Measurements from ENCODE around the gene SH3BP5L.
"Not testable (repeated sequence)": the region's sequence is repeated elsewhere in the genome, so short reads cannot be mapped to it uniquely, and the experiment has no call there.

SH3BP5L gene

DNA sequence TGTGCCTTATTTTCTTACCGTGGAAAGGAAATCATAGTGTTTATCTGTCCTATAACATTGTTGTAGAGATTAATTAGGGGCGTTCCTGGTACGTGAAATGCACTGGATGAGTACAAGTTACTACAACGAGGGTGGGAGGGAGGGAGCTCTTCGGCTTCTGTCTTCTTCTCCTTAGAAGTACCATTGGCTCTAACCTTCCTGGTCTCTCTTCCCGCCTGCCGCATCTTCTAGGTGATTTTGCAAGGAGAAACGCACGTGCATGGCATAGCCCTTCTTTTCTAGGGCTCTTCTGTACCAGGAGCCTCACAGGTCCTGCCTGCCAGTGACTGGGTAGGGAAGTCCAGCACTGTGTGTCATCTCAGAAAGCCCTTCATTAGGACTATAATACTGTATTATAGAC, 16.8 kb downstream of the SH3BP5L start:
- no peak for DNase-seq

DNA sequence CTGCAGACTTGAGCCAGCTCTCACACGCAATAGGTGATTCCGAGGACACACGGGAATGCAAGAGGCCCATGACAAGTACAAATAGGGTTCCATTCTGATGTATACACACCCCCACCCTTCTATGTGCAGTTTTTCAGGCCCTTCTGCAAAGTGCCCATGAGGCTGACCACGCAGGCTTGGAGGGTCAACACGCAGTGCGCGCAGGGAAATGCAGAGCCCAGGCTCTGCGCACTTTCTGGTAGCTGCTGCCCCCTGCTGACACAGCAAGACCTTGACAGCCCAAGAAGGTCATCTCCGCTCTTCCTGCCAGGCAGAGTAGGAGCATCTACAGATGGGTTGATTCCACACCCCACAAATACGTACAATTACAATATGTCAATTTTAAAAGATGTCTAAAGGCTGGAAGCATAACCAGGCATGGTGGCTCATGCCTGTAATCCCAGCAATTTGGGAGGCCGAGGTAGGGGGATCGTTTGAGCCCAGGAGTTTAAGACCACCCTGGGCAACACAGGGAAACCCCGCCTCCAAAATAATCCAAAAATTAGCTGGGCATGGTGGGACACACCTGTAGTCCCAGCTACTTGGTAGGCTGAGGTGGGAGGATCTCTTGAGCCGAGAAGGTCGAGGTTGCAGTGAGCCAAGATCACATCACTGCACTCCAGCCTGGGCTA, 18.5 kb downstream of the SH3BP5L start:
- DNase-seq: peak; percentile 34 to 49

DNA sequence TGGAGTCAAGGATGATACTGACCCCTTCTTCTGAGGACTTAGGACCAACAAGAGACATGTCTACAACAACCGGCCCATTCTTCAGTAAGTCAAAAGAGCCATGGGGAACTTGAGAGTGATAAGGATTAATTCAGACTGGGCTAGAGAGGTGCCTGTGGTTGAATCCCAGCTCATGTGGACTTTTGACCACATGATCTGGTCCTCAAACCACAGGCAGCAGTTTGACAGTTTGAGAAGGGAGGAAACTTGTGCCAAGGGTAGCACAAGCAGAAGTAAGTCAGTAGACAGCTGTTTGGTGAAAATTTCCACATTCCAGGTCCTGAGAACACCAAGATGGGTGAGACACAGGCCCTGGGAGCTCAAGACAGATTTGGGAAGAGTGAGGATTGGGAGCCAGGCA, 19.8 kb downstream of the SH3BP5L start:
- DNase-seq: no peak

DNA sequence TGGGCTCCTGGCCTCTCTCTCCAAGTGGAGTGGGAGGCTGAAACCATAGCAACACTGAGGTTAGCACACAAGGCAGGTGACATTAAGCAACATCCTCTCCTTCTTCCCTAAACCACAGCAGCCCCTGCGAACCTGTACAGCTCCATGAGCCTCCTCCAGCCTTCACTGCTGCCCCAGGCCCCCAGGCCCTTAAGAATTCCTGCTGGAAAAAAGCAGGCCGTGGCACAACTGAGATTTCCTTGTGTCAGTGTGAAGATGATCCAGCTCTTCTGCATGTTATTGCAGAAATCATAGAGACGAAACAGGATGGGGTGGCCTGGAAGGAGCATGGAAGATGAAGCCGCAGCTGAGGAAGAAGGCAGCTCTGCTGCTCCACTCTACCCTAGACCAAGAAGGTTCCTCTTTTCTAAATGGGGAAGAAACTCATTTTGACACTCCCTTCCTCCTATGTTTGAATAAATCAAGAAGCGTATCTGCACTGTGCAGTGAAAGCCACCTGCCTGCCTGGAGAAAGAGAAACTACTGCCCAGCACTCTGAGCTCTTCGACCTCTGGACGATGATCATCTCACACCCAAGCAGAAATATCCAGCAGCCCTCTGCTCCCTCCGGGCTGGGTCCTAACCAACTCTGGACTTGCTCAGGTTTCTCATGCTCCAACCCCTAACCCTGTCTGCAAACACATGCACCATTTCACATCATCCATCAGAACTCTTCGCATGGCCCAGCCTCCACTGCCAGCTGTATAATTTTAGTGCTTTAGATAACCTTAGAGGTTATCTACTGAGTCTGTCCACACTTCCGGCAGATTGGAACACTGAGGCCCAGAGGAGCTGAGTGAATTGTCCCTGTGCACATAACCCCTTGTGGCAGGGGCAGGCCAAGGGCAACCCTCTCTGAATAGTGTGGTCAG, 20.7 kb downstream of the SH3BP5L start:
- DNase-seq: no peak

DNA sequence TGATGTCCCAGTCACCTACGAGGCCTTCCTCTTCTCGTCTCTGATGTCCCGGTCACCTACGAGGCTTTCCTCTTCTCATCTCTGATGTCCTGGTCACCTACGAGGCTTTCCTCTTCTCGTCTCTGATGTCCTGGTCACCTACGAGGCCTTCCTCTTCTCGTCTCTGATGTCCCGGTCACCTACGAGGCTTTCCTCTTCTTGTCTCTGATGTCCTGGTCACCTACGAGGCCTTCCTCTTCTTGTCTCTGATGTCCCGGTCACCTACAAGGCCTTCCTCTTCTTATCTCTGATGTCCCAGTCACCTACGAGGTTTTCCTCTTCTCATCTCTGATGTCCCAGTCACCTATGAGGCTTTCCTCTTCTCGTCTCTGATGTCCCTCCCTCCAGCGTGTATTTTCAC, 22.2 kb downstream of the SH3BP5L start:
- not testable (repeated sequence) for DNase-seq

DNA sequence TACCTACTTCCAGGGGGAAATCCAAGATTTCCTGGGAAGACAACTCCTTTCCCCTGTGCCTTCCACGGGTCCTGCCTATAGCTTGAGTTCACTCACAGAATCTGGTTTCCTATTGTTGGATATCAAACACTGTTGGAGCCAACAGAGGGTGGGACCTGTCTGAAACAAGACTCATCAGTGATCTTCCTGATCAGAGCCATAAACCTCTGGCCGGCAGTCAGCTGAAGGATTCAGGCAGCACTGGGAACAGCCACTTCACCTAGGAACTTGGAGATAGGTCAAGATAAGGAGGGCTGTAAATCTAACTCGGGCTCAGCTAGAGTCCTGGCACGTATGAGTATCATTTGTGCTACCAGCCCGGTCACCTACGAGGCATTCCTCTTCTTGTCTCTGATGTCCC, 23.3 kb downstream of the SH3BP5L start:
- DNase-seq: no peak

DNA sequence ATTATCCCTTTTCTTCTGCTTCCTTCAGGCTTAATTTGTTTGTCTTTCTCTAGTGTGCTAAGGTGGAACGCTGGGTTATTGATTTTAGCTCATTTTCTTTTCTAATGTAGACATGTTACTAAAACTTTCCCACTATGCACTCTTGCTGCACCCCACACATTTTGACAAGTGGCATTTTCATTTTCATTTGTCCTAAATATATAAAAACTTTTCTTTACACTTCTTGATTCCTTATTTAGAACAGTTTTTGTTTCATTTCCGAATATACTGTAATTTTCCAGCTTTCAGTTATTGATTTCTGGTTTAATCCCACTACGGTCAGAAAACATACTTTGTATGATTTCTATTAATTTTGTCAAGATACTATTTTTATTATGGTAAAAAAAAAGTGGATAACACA, 25.3 kb downstream of the SH3BP5L start:
- DNase-seq: no peak

DNA sequence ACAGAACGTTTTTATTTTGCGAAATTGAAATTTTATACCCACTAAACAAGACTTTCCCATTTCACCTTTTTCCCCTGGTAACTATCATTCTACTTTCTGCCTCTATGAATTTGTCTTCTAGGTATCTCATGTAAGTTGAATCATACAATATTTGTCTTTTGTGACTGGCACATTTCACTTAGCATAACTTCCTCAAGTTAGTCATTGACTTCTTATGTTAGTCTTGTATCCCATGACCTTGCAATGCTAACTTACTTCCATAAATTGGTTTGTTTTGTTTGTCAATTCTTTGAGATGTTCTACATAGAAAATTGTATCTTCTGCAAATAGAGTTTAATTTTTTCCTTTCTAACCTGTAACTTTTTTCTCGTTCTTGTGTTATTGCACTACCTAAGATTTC, 26.9 kb downstream of the SH3BP5L start:
- no peak for DNase-seq

DNA sequence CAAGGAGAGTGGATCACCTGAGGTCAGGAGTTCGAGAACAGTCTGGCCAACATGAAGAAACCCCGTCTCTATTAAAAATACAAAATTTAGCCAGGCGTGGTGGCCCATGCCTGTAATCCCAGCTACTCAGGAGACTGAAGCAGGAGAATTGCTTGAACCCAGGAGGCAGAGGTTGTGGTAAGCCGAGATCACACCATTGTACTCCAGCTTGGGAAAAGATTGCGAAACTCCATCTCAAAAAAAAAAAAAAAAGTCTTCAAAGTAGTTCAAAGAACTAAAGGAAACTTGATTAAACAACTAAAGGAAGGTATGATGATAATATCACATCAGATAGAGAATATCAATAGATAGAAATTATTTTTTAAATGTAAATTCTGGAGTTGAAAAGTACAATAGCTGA, 31.1 kb downstream of the SH3BP5L start:
- DNase-seq: not testable (repeated sequence)

DNA sequence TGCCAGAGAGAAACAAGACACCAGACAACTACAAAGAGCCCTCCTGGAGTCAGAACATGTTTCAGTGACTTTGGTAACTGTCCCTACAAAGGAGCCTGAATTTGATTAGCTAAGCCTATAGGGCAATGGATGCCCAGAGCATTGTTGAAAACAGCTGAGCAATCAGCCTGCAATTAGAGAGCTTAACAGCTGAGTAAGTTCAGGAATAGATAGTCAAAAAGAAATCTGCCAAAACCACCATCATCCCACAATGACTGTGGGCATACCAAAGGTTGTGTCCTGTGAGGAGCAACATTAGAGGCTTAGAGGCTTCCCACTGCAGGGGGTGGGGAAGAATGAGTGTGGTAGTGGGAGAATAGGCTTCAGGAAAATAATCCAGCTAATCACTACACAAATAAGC, 32.1 kb downstream of the SH3BP5L start:
- DNase-seq: no peak

DNA sequence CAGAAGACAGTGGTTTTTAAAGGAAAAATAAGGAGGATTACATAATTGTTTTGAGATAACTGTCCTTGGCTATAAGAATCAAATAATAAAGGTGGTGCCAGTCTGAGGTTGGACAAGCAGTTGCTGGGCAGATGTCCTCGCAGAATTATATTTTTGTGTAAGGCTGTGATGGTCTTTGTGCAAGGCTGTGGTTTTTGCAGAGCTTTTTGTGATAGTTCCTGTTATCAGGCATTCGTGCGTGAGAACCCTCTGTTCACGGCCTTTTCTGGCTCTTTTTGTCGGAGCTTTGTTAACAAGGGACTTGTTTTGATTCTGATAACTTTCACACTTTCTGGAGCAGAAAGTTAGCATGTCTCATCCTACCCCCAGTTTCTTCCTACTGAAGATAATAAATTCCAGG, 33.4 kb downstream of the SH3BP5L start:
- no peak for DNase-seq

DNA sequence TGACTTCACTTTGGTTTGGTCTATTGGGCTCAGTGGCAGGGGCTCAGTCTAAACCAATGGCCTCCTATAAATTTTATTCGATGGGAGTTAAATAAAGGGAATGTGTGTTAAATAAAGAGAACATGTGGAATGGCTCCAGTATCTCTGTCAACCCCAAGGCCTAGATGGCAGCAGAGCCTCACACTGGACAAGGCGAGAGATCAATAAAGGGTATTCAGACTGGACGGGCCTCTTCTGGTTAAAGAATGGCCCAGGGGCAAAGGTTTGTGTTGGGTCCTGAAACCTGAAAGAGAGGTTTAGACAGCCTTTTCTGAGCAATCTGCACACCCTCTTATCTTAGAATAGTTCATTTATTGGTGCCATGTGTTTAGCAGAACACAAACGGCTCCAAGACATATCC, 34.7 kb downstream of the SH3BP5L start:
- no peak for DNase-seq

DNA sequence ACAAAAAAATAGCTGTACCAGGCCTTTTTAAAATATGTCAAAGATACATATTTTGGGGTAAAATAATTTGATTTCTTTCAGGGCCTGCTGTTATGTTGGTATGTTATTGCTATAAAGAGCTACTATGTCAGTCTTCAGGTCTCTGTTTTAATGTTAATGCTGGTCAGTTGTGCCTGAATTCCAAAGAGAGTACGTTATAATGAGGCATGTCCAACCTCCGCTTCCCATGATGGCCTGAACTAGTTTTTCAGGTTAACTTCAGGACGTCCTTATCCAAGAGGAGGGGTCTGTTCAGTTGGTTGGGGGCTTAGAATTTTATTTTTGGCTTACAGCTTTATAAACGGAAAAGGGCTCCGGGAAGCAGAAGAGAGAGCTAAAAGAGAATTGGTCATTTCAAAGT, 35.3 kb downstream of the SH3BP5L start:
- no peak for DNase-seq

DNA sequence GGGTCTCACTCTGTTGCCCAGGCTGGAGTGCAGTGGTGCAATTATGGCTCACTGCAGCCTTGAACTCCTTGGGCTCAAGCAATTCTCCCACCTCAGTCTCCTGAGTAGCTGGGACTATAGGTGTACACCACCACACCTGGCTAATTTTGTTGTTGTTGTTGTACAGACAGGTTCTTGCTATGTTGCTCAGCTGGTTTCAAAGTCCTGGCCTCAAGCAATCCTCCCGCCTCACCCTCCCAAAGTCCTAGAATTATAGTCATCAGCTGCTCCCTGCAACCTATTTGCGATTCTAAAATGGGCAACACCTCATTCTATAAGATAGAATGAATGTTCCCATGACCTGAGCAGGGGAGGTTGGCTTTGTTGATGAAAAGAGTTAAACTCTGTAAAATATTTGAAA, 36.4 kb downstream of the SH3BP5L start:
- not testable (repeated sequence) for DNase-seq

DNA sequence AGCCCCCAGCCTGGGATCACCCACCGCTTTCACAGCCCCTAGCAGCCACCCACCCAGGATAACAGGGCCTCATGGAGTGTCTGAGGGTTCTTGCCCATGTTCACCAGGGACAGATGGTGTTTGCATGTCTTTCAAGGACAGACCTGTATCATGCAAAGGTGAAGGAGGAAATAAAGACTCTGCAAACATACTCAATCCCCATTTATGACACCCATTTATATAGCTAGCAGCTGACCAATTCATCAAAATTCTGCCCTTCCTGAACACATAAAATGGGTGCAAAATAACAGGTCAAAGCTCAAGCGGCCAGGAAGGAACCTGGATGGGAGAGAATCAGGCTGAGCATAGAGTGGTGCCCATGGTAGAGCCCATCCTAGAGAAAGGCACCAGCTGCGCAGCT, 37.4 kb downstream of the SH3BP5L start:
- DNase-seq: no peak

DNA sequence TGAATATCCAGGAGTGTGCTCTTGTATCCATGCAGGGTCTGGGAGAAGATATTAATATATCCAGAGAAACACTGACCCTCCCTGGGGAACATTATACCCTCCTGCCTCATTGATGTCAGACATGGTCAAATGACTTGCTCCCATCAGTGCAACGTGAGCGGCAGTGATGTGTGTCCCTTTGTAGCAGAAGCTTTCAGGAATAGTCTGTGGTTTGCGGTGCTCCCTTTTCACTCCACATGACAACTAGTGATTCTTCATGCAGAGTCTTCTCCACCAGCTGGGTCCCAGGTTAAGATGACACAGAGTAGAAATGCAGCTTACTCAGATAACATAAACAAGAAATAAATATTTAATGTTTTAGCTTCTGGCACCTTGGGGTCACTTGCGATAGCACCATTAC, 38.3 kb downstream of the SH3BP5L start:
- no peak for DNase-seq

DNA sequence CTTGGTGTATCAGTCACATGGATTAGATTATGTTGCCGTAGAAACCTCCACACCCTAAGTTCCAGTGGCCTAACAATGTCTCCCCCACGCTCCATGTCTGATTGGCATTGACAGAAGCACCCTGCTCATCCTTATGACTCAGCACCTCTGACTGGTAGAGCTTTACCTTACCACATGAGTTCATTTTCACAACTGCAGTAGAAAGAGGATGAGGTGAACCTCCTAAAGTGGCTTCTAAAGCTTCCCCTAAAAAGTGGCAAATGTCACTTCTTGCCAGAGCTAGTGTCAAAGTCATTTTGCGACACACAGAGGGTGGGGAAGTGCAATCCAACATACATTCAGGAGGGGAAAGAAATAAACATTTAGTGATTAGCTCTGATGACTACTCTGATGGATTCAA, 39.6 kb downstream of the SH3BP5L start:
- no peak for DNase-seq

DNA sequence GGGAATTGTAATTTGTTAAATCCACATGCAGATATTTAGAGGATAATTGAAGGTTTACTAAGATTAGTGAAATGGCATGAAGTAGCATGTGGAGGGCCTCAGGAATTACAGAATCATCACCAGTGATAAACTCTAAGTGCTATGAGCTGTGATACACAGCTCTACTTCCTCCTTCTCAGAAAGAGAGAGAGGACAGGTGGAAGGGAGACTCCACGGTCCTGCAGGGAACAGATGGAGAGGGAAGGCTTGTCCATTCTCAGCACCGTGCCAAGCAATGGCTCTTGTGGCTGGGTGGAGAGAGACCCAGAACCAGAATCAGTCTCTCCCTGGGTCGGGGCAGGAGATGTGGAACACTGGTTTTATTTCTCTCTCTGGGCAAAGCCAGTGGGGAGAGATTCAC, 42.3 kb downstream of the SH3BP5L start:
- DNase-seq: no peak

DNA sequence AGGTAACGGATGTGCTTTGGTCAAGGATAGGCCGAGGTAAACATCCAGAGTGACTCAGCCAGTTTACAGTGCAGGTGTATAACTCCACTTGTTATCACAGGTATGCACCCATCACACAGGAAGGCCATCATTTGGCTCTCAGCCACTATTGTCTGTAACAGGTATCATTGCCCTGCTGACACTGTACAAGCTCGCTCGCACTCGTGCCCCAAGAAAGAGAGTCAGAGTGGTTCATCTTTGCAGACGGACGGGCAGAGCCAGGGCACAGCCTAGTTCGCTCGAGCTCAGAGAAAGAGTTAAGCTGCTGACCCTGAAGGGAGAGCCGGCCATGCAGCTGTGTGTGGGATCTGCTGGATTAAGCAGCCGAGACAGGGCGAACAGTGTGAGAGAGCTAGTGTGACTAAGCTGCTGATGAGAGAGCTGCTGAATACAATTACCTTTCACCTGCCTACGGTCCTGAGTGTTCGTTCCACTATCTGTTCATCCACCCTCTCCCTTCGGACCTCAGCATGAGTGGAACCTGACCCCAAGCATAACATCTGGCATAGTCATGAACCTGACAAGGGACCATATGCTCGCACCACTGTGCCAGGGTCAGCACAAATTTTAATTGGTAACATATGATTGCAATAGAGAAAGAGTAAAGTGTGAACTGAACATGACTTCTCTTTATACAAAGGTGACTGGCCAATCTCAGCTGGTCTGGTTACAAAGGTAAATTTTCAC, 43.1 kb downstream of the SH3BP5L start:
- no peak for DNase-seq

DNA sequence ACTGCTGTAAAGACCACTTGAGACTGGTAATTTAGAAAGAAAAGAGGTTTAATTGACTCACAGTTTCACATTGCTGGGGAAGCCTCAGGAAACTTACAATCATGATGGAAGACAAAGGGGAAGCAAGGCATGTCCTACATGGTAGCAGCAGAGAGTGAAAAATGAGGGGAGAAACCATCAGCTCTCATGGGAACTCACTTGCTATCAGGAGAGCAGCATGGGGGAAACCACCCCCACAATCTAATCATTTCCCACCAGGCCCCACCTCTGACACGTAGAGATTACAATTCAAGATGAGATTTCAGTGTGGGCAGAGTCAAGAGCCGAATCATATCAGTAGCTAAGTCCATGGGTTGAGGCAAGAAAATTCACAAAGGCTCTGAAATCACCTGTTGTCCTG, 46.4 kb downstream of the SH3BP5L start:
- DNase-seq: no peak

DNA sequence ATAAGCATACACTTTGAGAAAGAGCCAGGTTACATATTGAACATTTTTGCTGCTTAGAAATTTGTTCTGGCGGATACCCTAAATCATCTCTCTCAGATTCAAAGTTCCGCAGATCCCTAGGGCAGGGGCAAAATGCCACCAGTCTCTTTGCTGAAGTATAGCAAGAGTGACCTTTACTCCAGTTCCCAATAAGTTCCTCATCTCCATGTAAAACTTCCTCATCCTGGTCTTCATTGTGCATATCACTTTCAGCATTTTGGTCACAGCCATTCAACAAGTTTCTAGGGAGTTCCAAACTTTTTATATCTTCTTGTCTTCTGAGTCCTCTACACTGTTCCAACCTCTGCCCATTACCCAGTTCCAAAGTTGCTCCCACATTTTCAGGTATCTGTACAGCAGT, 46.8 kb downstream of the SH3BP5L start:
- no peak for DNase-seq

DNA sequence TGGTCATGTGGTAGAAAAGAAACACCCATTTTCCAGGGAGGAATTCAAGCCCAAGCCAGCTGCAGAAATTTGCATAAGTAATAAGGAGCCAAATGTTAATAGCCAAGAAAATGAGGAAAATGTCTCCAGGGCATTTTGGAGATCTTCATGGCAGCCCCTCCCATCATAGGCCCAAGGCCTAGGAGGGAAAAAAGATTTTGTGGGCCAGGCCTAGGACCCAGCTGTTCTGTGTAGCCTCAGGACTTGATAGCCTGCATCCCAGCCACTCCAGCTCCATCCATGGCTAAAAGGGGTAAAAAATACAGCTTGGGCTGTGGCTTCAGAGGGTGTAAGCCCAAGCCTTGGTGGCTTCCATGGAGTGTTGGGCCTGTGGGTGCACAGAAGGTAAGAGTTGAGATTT, 48.7 kb downstream of the SH3BP5L start:
- DNase-seq: no peak

DNA sequence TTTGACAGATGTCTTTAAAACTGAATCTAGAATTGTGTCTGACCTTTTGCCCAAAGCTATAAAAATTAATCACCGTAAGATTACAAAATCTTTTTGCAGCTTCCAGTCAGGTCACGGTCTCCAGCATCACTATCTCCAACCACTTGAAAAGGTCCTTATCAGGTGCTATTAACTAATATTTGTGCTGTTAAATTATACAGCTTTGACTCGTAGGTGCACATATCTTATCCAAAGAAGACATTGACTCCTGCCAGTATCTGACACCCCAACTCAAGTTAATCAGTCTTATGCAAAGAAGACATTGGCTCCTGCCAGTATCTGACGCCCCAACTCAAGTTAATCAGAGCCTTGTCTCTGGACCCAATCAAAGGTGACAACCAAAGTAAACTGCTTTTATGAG, 50.3 kb downstream of the SH3BP5L start:
- DNase-seq: no peak
